SU-DHL-6 (cell line): ENCODE measurements around the gene CNR2.

ENCODE experiments used
- H2AFZ ChIP-seq: fragments of 200-600 bp; sonication (generic); 2 replicates; pipeline ENCODE4 v1.6.1; 2014; ENCODE audit warnings: low read depth, mild to moderate bottlenecking, moderate library complexity, mixed read lengths, antibody characterized with exemption, low read length; ENCODE audit not compliant: severe bottlenecking
- H3F3A ChIP-seq: fragments of 200-600 bp; shearing (Covaris generic); 2 replicates; pipeline ENCODE4 v1.6.0; 2016; ENCODE audit warnings: antibody characterized with exemption, mild to moderate bottlenecking; ENCODE audit not compliant: insufficient read depth
- H3K27ac ChIP-seq: fragments of 200-600 bp; sonication (generic); 2 replicates; pipeline ENCODE4 v1.5.1; 2016; ENCODE audit warnings: low read depth, mild to moderate bottlenecking, low read length, moderate library complexity, mixed read lengths
- H3K27me3 ChIP-seq: fragments of 200-600 bp; sonication (generic), shearing (Covaris generic); 2 replicates; pipeline ENCODE4 v1.6.0; 2014; ENCODE audit warnings: mild to moderate bottlenecking, low read length
- H3K36me3 ChIP-seq: fragments of 200-600 bp; sonication (generic); 2 replicates; pipeline ENCODE4 v1.6.1; 2014; ENCODE audit warnings: mild to moderate bottlenecking, low read length, mixed read lengths
- H3K4me2 ChIP-seq: fragments of 300-600, 200-600 bp; shearing (Covaris generic), sonication (generic); 2 replicates; pipeline ENCODE4 v1.6.0; 2014; ENCODE audit warnings: low read length, low read depth, mild to moderate bottlenecking; ENCODE audit not compliant: poor library complexity, severe bottlenecking
- H3K4me3 ChIP-seq: fragments of 200-600 bp; sonication (generic); 2 replicates; pipeline ENCODE4 v1.5.1; 2014; ENCODE audit warnings: antibody characterized with exemption, low read length, mild to moderate bottlenecking, mixed read lengths; ENCODE audit not compliant: insufficient read depth, poor library complexity, severe bottlenecking
- H3K79me2 ChIP-seq: fragments of 200-600 bp; sonication (generic); 2 replicates; pipeline ENCODE4 v1.6.1; 2014; ENCODE audit warnings: mild to moderate bottlenecking, low read length, moderate library complexity; ENCODE audit not compliant: insufficient read depth
- H3K9ac ChIP-seq: fragments of 200-600 bp; sonication (generic); 2 replicates; pipeline ENCODE4 v1.7.0; 2014; ENCODE audit warnings: mild to moderate bottlenecking, low read length
- H3K9me2 ChIP-seq: fragments of 200-600 bp; sonication (generic); replicated peaks from 2 replicates; pipeline ENCODE4 v1.6.1; 2014; ENCODE audit warnings: low read length; ENCODE audit not compliant: insufficient read depth
- H3K9me3 ChIP-seq: fragments of 200-600 bp; sonication (generic); 2 replicates; pipeline ENCODE4 v1.6.1; 2014; ENCODE audit warnings: low read length, mixed read lengths; ENCODE audit not compliant: insufficient read depth
- H4K20me1 ChIP-seq: fragments of 200-600 bp; sonication (generic); 2 replicates; pipeline ENCODE4 v1.6.1; 2014; ENCODE audit warnings: low read depth, mild to moderate bottlenecking, antibody characterized with exemption, low read length, moderate library complexity, mixed read lengths
- CTCF ChIP-seq: fragments of 200-600 bp; sonication (generic); IDR thresholded peaks from one replicate; pipeline ENCODE4 v1.5.1; 2017; ENCODE audit warnings: antibody characterized with exemption, mild to moderate bottlenecking, low read length, moderate library complexity; ENCODE audit not compliant: insufficient read depth, poor library complexity, severe bottlenecking
- EZH2phosphoT487 ChIP-seq: fragments of 200-600 bp; sonication (generic), shearing (Covaris generic); conservative IDR thresholded peaks from 2 replicates; pipeline ENCODE4 v1.6.1; 2018; ENCODE audit warnings: mild to moderate bottlenecking, antibody characterized with exemption, low read length, moderate library complexity, mixed read lengths

Gene CNR2

DNA sequence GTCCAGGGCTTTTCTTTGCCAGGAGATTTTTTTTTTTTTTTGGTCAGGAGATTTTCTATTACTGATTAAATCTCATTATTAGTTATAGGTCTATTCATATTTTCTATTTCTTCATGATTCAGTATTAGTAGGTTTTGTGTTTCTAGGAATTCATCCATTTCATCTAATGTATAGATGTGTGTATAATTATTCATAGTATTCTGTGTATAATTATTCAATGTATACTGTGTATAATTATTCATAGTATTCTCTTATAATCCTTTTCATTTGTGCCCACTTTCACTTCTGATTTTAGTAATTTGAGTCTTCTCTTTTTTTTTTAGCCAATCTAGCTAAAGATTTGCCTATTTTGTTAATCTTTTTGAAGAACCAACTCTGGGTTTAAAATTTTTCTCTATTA is 34.2 kb upstream of the CNR2 start:
- no peak overlapping the region for H3K4me2 ChIP-seq
- no peak overlapping the region for H3K9ac ChIP-seq
- H3K27ac ChIP-seq, result no peak overlapping the region
- H2AFZ ChIP-seq, result no peak overlapping the region
- H3K9me3 ChIP-seq, result no peaks in the 10 kb centered on the region
- no peak overlapping the region for H3K4me3 ChIP-seq
- H3K79me2 ChIP-seq, result no peaks in the 10 kb centered on the region
- H3K27me3 ChIP-seq, result peaks cover 4% of the 10 kb centered on the region; the same call in 1 of the 2 replicates
- 0 out of 2 replicates have a peak, but pooled peaks cover 3% of the 10 kb centered on the region for H3K36me3 ChIP-seq
- peaks cover 4% of the 10 kb centered on the region; the same call in 1 of the 2 replicates for H3F3A ChIP-seq
- TF ChIP-seq EZH2phosphoT487 (no peak), CTCF (no peak)
- H3K9me2 ChIP-seq, result no peaks in the 10 kb centered on the region
- no peaks in the 10 kb centered on the region for H4K20me1 ChIP-seq

GRCh38 chr1:23936481-23937176 is 23.5 kb upstream of the CNR2 start:
- no peaks in the 10 kb centered on the region for H3K36me3 ChIP-seq
- no peaks in the 10 kb centered on the region for H3K27me3 ChIP-seq
- H3K9me2 ChIP-seq, result no peaks in the 10 kb centered on the region
- no peak overlapping the region for H3K27ac ChIP-seq
- no peak overlapping the region for H3K9ac ChIP-seq
- H4K20me1 ChIP-seq, result no peaks in the 10 kb centered on the region
- no peak for TF ChIP-seq EZH2phosphoT487
- TF ChIP-seq CTCF, result no peak
- H3F3A ChIP-seq, result peaks cover 9% of the 10 kb centered on the region; the same call in 1 of the 2 replicates
- no peak overlapping the region for H3K4me2 ChIP-seq
- H2AFZ ChIP-seq, result no peak overlapping the region
- no peaks in the 10 kb centered on the region for H3K79me2 ChIP-seq
- H3K9me3 ChIP-seq, result no peaks in the 10 kb centered on the region
- no peak overlapping the region for H3K4me3 ChIP-seq

- H3K27ac ChIP-seq, result 0 out of 2 replicates have a peak overlapping the region, but pooled peaks have one; percentile 16
- H3K9ac ChIP-seq, result no peak overlapping the region
- H3K79me2 ChIP-seq, result no peaks in the 10 kb centered on the region
Measured at GRCh38 chr1:23931491-23931880, 18.3 kb upstream of the CNR2 start.

More at GRCh38 chr1:23931491-23931880, 18.3 kb upstream of the CNR2 start:
- no peaks in the 10 kb centered on the region for H3K27me3 ChIP-seq
- no peaks in the 10 kb centered on the region for H3K36me3 ChIP-seq
- no peaks in the 10 kb centered on the region for H3K9me2 ChIP-seq
- no peak overlapping the region for H2AFZ ChIP-seq
- TF ChIP-seq CTCF (no peak), EZH2phosphoT487 (no peak)
- peaks cover 14% of the 10 kb centered on the region; the same call in 1 of the 2 replicates for H3F3A ChIP-seq
- H3K9me3 ChIP-seq, result no peaks in the 10 kb centered on the region
- H4K20me1 ChIP-seq, result no peaks in the 10 kb centered on the region
- H3K4me3 ChIP-seq, result no peak overlapping the region
- peak overlapping the region; percentile 45 for H3K4me2 ChIP-seq
